ENCODE results near the gene SV2C. TPM values are rescaled to one million over a fixed set of nuclear protein-coding genes. Genes with fewer than 3 reads are reported as not detected.

The SV2C gene
- polyA plus RNA-seq, 3 donors = 0.01 to 0.02 TPM; not detected in 1

- no peaks in the 10 kb centered on the region for H3K79me2 ChIP-seq (ENCODE audit: insufficient read depth, low read length)
- H3K36me3 ChIP-seq (replicated peaks in 1 of 2; ENCODE audit: control insufficient read depth in 1 of 2, insufficient read depth in 2 of 2, low read length in 2 of 2) = no peaks in the 10 kb centered on the region
- no peaks in the 10 kb centered on the region for H3K36me3 Mint-ChIP-seq
- peaks cover 0 to 5% (median 0%) of the 10 kb centered on the region in 3 donors for H3K27me3 Mint-ChIP-seq (ENCODE audit: low read depth in 3 of 3)
- intact Hi-C loops (cut with micrococcal nuclease) = loop anchor here in 1 of 2 donors (10.0 kb wide), 1 partner anchor 75 kb away; no protein-coding TSS in a partner anchor
- H3K27ac Mint-ChIP-seq = no peak overlapping the region
- H3K9me3 Mint-ChIP-seq = peaks cover 0 to 3% (median 0%) of the 10 kb centered on the region in 7 donors
- no peaks in the 10 kb centered on the region for H3K27me3 ChIP-seq (ENCODE audit: control insufficient read depth in 2 of 2, insufficient read depth in 2 of 2, low read length in 2 of 2)
- peaks cover 9 to 10% of the 10 kb centered on the region in 2 donors for H3K4me1 ChIP-seq (ENCODE audit: control insufficient read depth in 1 of 2, insufficient read depth in 2 of 2, low read length in 2 of 2)
- H3K4me3 Mint-ChIP-seq = no peak overlapping the region
- H3K4me1 Mint-ChIP-seq = peaks cover 16% of the 10 kb centered on the region
- H3K4me3 ChIP-seq (replicated peaks in 1 of 3; ENCODE audit: low read depth in 2 of 3, low read length in 3 of 3) = no peak overlapping the region
- TF ChIP-seq CTCF (IDR thresholded peaks at IDR 0.05) = no peak
- no peak overlapping the region for H3K27ac ChIP-seq (ENCODE audit: low read depth in 1 of 2, low read length in 2 of 2)
- no peak for DNase-seq
- no peak overlapping the region for H3K4me2 ChIP-seq (replicated peaks; ENCODE audit: extremely low read depth, low read length, poor library complexity, severe bottlenecking)
- H3K9ac ChIP-seq (ENCODE audit: insufficient read depth, low read length, poor library complexity, severe bottlenecking) = no peak overlapping the region
- no peaks in the 10 kb centered on the region for H3K9me3 ChIP-seq (replicated peaks in 1 of 2; ENCODE audit: control insufficient read depth in 1 of 2, insufficient read depth in 1 of 2, low read length in 2 of 2)
- no CpG with 5 or more reads among the region's 1 CpG for WGBS (ENCODE audit: insufficient coverage)
- no peak overlapping the region for H2AFZ ChIP-seq (ENCODE audit: insufficient read depth, low read depth, low read length, poor library complexity, severe bottlenecking)
- no peaks in the 10 kb centered on the region for H4K20me1 ChIP-seq (ENCODE audit: insufficient read depth, low read length)
These were observed 296.7 kb downstream of the SV2C start for GRCh38 chr5:76379855-76380254.

- peaks cover 16% of the 10 kb centered on the region for H3K4me1 Mint-ChIP-seq
- H3K4me1 ChIP-seq (ENCODE audit: control insufficient read depth in 1 of 2, insufficient read depth in 2 of 2, low read length in 2 of 2) = peaks cover 9 to 11% of the 10 kb centered on the region in 2 donors
These were observed 297.3 kb downstream of the SV2C start for GRCh38 chr5:76380346-76381066.

More at GRCh38 chr5:76380346-76381066, 297.3 kb downstream of the SV2C start:
- no peak overlapping the region for H3K27ac ChIP-seq (ENCODE audit: low read depth in 1 of 2, low read length in 2 of 2)
- WGBS (ENCODE audit: insufficient coverage) = 100% methylated on average over 1 of the region's 7 CpGs
- H4K20me1 ChIP-seq (ENCODE audit: insufficient read depth, low read length) = no peaks in the 10 kb centered on the region
- no peak overlapping the region for H3K27ac Mint-ChIP-seq
- H3K36me3 ChIP-seq (replicated peaks in 1 of 2; ENCODE audit: control insufficient read depth in 1 of 2, insufficient read depth in 2 of 2, low read length in 2 of 2) = no peaks in the 10 kb centered on the region
- H2AFZ ChIP-seq (ENCODE audit: insufficient read depth, low read depth, low read length, poor library complexity, severe bottlenecking) = no peak overlapping the region
- H3K4me3 Mint-ChIP-seq = no peak overlapping the region
- peaks cover 0 to 3% (median 0%) of the 10 kb centered on the region in 7 donors for H3K9me3 Mint-ChIP-seq
- H3K9me3 ChIP-seq (replicated peaks in 1 of 2; ENCODE audit: control insufficient read depth in 1 of 2, insufficient read depth in 1 of 2, low read length in 2 of 2) = no peaks in the 10 kb centered on the region
- H3K27me3 Mint-ChIP-seq (ENCODE audit: low read depth in 3 of 3) = peaks cover 0 to 2% (median 0%) of the 10 kb centered on the region in 3 donors
- no peaks in the 10 kb centered on the region for H3K27me3 ChIP-seq (ENCODE audit: control insufficient read depth in 2 of 2, insufficient read depth in 2 of 2, low read length in 2 of 2)
- H3K79me2 ChIP-seq (ENCODE audit: insufficient read depth, low read length) = no peaks in the 10 kb centered on the region
- no peak overlapping the region for H3K4me2 ChIP-seq (replicated peaks; ENCODE audit: extremely low read depth, low read length, poor library complexity, severe bottlenecking)
- no peak for DNase-seq
- no peaks in the 10 kb centered on the region for H3K36me3 Mint-ChIP-seq
- H3K4me3 ChIP-seq (replicated peaks in 1 of 3; ENCODE audit: low read depth in 2 of 3, low read length in 3 of 3) = no peak overlapping the region
- intact Hi-C loops (cut with micrococcal nuclease) = no loop called here
- no peak for TF ChIP-seq CTCF (IDR thresholded peaks at IDR 0.05)
- no peak overlapping the region for H3K9ac ChIP-seq (ENCODE audit: insufficient read depth, low read length, poor library complexity, severe bottlenecking)

Measured in CD14-positive monocyte (primary cell).